Caco-2 (cell line): ENCODE data around the gene TGM5. TPM values are rescaled to one million over a fixed set of nuclear protein-coding genes. Genes with fewer than 3 reads are reported as not detected.

Experiments used
- BruUV-seq: library from RNA; stranded (reverse); fragments of 400-500 nt; replicated peaks from 2 replicates; lab custom pipeline; 2021; lab: Mats Ljungman, UMichigan
- CTCF ChIA-PET: fragments of 300-600 bp; sonication (Branson Sonifier 250); formaldehyde crosslinking; loops from one replicate; lab custom pipeline; 2022; ENCODE audit warnings: antibody characterized with exemption; lab: Charles Lee
- POLR2A ChIA-PET: fragments of 300-600 bp; sonication (Branson Sonifier 250); formaldehyde crosslinking; loops from one replicate; lab custom pipeline; 2022; ENCODE audit warnings: antibody characterized with exemption; lab: Charles Lee
- DNase-seq, 2 experiments: peaks; one replicate each; pipeline versions ENCODE4 v3.0.0 to v3.0.0-alpha.2; 2020 to 2022
- H3K27me3 ChIP-seq: replicated peaks from 2 replicates; pipeline ENCODE4 v1.6.0; 2011; ENCODE audit warnings: low read length; ENCODE audit not compliant: control insufficient read depth, insufficient read depth
- H3K36me3 ChIP-seq: 2 replicates; pipeline ENCODE4 v1.5.1; 2011; ENCODE audit warnings: low read length; ENCODE audit not compliant: control insufficient read depth, insufficient read depth
- H3K4me1 ChIP-seq: fragments of 250-450 bp; sonication (Bioruptor Pico); 2 replicates; pipeline ENCODE4 v1.5.1; 2020; ENCODE audit warnings: mild to moderate bottlenecking
- H3K4me3 ChIP-seq: 2 replicates; pipeline ENCODE4 v1.5.1; 2011; ENCODE audit warnings: low read depth, mild to moderate bottlenecking, control low read depth, low read length
- H3K9me3 ChIP-seq: fragments of 250-450 bp; sonication (Bioruptor Pico); 2 replicates; pipeline ENCODE4 v1.5.1; 2020; ENCODE audit warnings: mild to moderate bottlenecking, moderate library complexity
- H3K27ac Mint-ChIP-seq: one replicate; pipeline ENCODE4 v1.8.0; 2022; ENCODE audit warnings: mixed read lengths; ENCODE audit not compliant: unreplicated experiment
- H3K27me3 Mint-ChIP-seq: one replicate; pipeline ENCODE4 v1.8.0; 2022; ENCODE audit warnings: mixed read lengths; ENCODE audit not compliant: insufficient read depth, unreplicated experiment
- H3K36me3 Mint-ChIP-seq: one replicate; pipeline ENCODE4 v1.8.0; 2022; ENCODE audit warnings: mild to moderate bottlenecking, mixed read lengths; ENCODE audit not compliant: insufficient read depth, unreplicated experiment
- H3K4me1 Mint-ChIP-seq: one replicate; pipeline ENCODE4 v1.8.0; 2022; ENCODE audit warnings: low read depth, mixed read lengths; ENCODE audit not compliant: unreplicated experiment
- H3K4me3 Mint-ChIP-seq: one replicate; pipeline ENCODE4 v1.8.0; 2022; ENCODE audit warnings: mild to moderate bottlenecking, moderate library complexity, mixed read lengths; ENCODE audit not compliant: unreplicated experiment
- H3K9me3 Mint-ChIP-seq: one replicate; pipeline ENCODE4 v1.8.0; 2022; ENCODE audit warnings: mixed read lengths; ENCODE audit not compliant: unreplicated experiment
- CTCF ChIP-seq, 2 experiments: fragments of 200-600 bp in 1 of 2; IDR thresholded peaks; 1 replicate in 1 of 2; 2 replicates in 1 of 2; pipeline versions ENCODE4 v1.5.1 to v1.8.0; 2011 to 2022; ENCODE audit warnings: antibody characterized with exemption in 1 of 2, control low read depth in 1 of 2, inconsistent platforms in 1 of 2, low read depth in 1 of 2, low read length in 1 of 2, mild to moderate bottlenecking in 1 of 2, moderate library complexity in 1 of 2; ENCODE audit not compliant: insufficient read depth in 1 of 2, severe bottlenecking in 1 of 2, unreplicated experiment in 1 of 2
- intact Hi-C: fragments of 100-400 bp; cut with micrococcal nuclease; formaldehyde crosslinking; loops from one replicate; pipeline ENCODE4 v1.10.0; 2022; ENCODE audit not compliant: unreplicated experiment
- total RNA-seq: library from RNA; stranded (reverse); gene quantifications from 2 replicates; pipeline ENCODE4 v1.2.3, GENCODE V29; 2022

Gene TGM5
- total RNA-seq, 1 experiment from 2014 or later: not detected

- Histone ChIP-seq H3K27me3 (no peaks in the 10 kb centered on the region), H3K9me3 (no peaks in the 10 kb centered on the region), H3K36me3 (no peaks in the 10 kb centered on the region), H3K4me3 (no peak overlapping the region), H3K4me1 (no peaks in the 10 kb centered on the region)
- POLR2A ChIA-PET: no interaction called here
- H3K27me3 Mint-ChIP-seq: peaks cover 14% of the 10 kb centered on the region
- CTCF ChIA-PET: interaction anchor here (0.5 kb wide), 1 partner anchor 84 kb away, joined by 3 read pairs; the partner anchor contains the start of genes TUBGCP4 and ZSCAN29
- no peak overlapping the region for H3K27ac Mint-ChIP-seq
- no peak overlapping the region for H3K4me3 Mint-ChIP-seq
- intact Hi-C loops: loop anchor here (5.0 kb wide), 2 partner anchors 80 to 585 kb away; no protein-coding TSS in a partner anchor
- TF ChIP-seq CTCF (IDR thresholded peaks at IDR 0.05; ENCODE audit: insufficient read depth in 1 of 2, low read depth in 1 of 2, low read length in 1 of 2, severe bottlenecking in 1 of 2, unreplicated experiment in 1 of 2): no peak
- H3K9me3 Mint-ChIP-seq: no peaks in the 10 kb centered on the region
- no peak for DNase-seq
- no TSS peak for BruUV-seq
- H3K4me1 Mint-ChIP-seq: peaks cover 4% of the 10 kb centered on the region
- H3K36me3 Mint-ChIP-seq: no peaks in the 10 kb centered on the region
Measured at GRCh38 chr15:43287254-43287653, 20.5 kb upstream of the TGM5 start.

DNA sequence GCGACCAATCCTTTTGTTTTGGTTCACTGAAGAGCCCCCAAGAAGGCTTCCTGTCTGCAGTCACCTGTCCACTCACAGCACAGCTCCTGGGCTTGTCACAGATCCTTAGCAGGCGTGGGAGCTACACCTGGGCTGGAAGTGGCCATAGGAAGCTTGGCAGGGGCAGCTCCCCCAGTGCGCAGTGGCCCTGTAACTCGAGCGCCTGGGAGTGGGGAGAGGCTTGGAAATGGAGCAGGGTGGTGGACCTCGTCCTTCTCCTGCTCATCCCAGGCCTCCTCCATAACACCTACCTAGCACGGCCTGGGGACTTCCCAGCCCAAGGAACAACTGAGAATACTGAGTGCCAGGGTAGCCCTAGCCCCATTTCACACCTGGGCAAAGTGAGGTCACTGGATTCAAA lies 19.3 kb upstream of the TGM5 start:
- Histone ChIP-seq H3K36me3 (no peaks in the 10 kb centered on the region), H3K4me1 (no peaks in the 10 kb centered on the region), H3K9me3 (no peaks in the 10 kb centered on the region), H3K4me3 (no peak overlapping the region), H3K27me3 (no peaks in the 10 kb centered on the region)
- Mint-ChIP-seq H3K4me3 (no peak overlapping the region), H3K27me3 (peaks cover 10% of the 10 kb centered on the region), H3K4me1 (peaks cover 4% of the 10 kb centered on the region), H3K9me3 (no peaks in the 10 kb centered on the region), H3K36me3 (no peaks in the 10 kb centered on the region), H3K27ac (no peak overlapping the region)
- TF ChIP-seq CTCF (IDR thresholded peaks at IDR 0.05; ENCODE audit: insufficient read depth in 1 of 2, low read depth in 1 of 2, low read length in 1 of 2, severe bottlenecking in 1 of 2, unreplicated experiment in 1 of 2): no peak
- ChIA-PET CTCF (interaction anchor here (0.6 to 2.2 kb wide), 13 partner anchors 19 to 227 kb away, joined by 3 to 59 read pairs (median 4); partner anchors contain the start of gene TGM5), POLR2A (no interaction called here)
- no peak for DNase-seq
- BruUV-seq: no TSS peak
- intact Hi-C loops: loop anchor here (5.0 kb wide), 2 partner anchors 79 to 584 kb away; no protein-coding TSS in a partner anchor

- intact Hi-C loops: loop anchor here (1.0 to 5.0 kb wide), 4 partner anchors 60 to 583 kb away; no protein-coding TSS in a partner anchor
- H3K4me3 Mint-ChIP-seq: no peak overlapping the region
- Histone ChIP-seq H3K27me3 (no peaks in the 10 kb centered on the region), H3K4me1 (no peaks in the 10 kb centered on the region), H3K4me3 (no peak overlapping the region), H3K36me3 (no peaks in the 10 kb centered on the region), H3K9me3 (no peaks in the 10 kb centered on the region)
- H3K27ac Mint-ChIP-seq: no peak overlapping the region
- ChIA-PET CTCF (interaction anchor here (0.6 to 2.2 kb wide), 13 partner anchors 19 to 226 kb away, joined by 3 to 59 read pairs (median 4); partner anchors contain the start of gene TGM5), POLR2A (no interaction called here)
- peak; percentile 64 to 79 for TF ChIP-seq CTCF (IDR thresholded peaks at IDR 0.05; ENCODE audit: insufficient read depth in 1 of 2, low read depth in 1 of 2, low read length in 1 of 2, severe bottlenecking in 1 of 2, unreplicated experiment in 1 of 2)
- H3K9me3 Mint-ChIP-seq: no peaks in the 10 kb centered on the region
- peak; percentile 46 to 71 for DNase-seq
- peaks cover 10% of the 10 kb centered on the region for H3K27me3 Mint-ChIP-seq
- BruUV-seq: no TSS peak
- peaks cover 4% of the 10 kb centered on the region for H3K4me1 Mint-ChIP-seq
- no peaks in the 10 kb centered on the region for H3K36me3 Mint-ChIP-seq
Measured at GRCh38 chr15:43285609-43286037, 18.9 kb upstream of the TGM5 start.
